Measurements from ENCODE around the gene WDTC1.

DNA sequence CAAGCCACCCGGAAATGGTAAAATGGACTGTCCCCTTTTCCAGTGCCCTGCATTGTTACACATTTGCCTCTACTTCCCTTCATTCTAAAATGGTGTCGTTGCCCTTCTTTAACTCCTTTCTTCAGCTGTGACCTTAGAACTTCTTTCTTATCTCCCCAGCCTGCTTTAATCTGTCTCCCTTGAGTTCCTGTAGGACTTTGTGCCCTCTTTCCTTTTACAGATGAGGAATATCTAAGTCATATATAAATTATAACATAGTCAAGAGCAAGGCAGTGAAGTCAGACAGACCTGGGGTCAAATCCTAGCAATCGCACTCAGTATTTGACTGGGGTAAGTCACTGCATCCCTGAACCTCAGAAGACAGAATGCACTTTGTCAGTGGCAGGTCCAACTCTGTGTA lies 56.1 kb downstream of the WDTC1 start:
- TF ChIP-seq, protein P1, sequence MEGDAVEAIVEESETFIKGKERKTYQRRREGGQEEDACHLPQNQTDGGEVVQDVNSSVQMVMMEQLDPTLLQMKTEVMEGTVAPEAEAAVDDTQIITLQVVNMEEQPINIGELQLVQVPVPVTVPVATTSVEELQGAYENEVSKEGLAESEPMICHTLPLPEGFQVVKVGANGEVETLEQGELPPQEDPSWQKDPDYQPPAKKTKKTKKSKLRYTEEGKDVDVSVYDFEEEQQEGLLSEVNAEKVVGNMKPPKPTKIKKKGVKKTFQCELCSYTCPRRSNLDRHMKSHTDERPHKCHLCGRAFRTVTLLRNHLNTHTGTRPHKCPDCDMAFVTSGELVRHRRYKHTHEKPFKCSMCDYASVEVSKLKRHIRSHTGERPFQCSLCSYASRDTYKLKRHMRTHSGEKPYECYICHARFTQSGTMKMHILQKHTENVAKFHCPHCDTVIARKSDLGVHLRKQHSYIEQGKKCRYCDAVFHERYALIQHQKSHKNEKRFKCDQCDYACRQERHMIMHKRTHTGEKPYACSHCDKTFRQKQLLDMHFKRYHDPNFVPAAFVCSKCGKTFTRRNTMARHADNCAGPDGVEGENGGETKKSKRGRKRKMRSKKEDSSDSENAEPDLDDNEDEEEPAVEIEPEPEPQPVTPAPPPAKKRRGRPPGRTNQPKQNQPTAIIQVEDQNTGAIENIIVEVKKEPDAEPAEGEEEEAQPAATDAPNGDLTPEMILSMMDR (IDR thresholded peaks at IDR 0.05): no peak
- no peak for TF ChIP-seq EZH2 (IDR thresholded peaks at IDR 0.05; ENCODE audit: borderline replicate concordance, insufficient read depth, low read depth, low read length, poor library complexity, severe bottlenecking)

All from B cell (primary cell).